Measurements from ENCODE around the gene CRHR1. TPM values are rescaled to one million over a fixed set of nuclear protein-coding genes. Genes with fewer than 3 reads are reported as not detected.

The CRHR1 gene
- total RNA-seq, 1 experiment from 2014 or later: not detected

GRCh38 chr17:45825792-45826191 lies 41.7 kb downstream of the CRHR1 start:
- Histone ChIP-seq H3K4me3 (no peak overlapping the region), H3K27ac (no peak overlapping the region), H3K4me1 (replicated peaks) (no peaks in the 10 kb centered on the region), H3K27me3 (replicated peaks) (peaks cover 92% of the 10 kb centered on the region), H3K36me3 (no peaks in the 10 kb centered on the region), H3K9me3 (replicated peaks) (no peaks in the 10 kb centered on the region)
- no peak for DNase-seq (ENCODE audit: low read depth in 1 of 2, low spot score in 2 of 2)

DNA sequence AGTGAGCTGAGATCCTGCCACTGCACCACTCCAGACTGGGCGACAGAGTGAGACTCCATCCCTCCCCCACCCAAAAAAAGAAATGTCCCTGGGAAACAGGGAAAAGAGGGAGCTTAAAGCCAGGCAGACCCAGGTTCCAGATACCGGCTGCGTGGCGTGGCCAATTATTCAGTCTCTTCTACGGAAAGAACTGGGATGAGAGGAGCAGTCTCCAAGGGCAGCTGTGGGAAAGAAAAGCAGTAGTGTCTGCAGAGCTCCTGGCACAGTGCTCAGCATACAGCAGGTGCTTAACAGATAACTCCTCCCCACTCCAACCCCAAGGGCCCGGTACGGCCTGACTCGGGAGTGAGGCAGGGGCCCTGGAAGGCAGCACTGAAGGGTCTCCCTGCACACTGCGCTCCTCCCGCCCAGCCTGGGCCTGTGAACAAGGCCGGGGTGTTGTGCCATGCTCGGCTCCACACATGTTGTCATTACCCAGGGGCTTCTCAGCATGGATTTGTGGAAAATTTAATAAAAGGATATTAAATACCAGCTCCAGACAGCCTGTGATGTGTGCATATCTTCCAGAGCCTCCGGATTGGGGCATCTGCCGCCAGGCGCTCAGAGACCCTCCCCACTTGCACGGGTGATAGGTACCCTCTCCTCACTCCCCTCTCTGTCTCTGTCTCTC lies 42.9 kb downstream of the CRHR1 start:
- no peak for DNase-seq (ENCODE audit: low read depth in 1 of 2, low spot score in 2 of 2)
- Histone ChIP-seq H3K9me3 (replicated peaks) (no peaks in the 10 kb centered on the region), H3K4me3 (no peak overlapping the region), H3K27ac (no peak overlapping the region), H3K4me1 (replicated peaks) (no peaks in the 10 kb centered on the region), H3K36me3 (no peaks in the 10 kb centered on the region), H3K27me3 (replicated peaks) (peaks cover 90% of the 10 kb centered on the region)

DNA sequence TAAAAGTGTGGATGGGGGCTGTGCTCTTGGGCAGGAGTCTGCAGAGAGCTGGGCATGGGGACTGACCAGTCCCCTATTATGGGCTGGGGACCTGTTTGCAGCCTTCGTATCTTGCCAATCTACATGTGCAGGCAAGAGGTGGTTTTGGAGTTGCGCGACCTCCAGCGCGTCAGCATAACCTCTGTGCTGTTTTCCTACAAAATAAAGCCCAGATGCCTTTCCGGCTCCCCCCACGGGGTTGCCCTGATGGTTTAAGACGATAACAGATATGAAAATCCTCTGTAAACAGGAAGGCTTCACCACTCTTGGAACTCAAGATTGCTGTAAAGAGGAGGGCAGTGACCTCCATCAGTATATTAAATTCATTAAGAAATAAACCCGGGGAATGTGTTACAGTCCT lies 44.1 kb downstream of the CRHR1 start:
- Histone ChIP-seq H3K27ac (no peak overlapping the region), H3K4me3 (no peak overlapping the region), H3K9me3 (replicated peaks) (no peaks in the 10 kb centered on the region), H3K27me3 (replicated peaks) (peaks cover 81% of the 10 kb centered on the region), H3K4me1 (replicated peaks) (no peaks in the 10 kb centered on the region), H3K36me3 (no peaks in the 10 kb centered on the region)
- DNase-seq (ENCODE audit: low read depth in 1 of 2, low spot score in 2 of 2): no peak

GRCh38 chr17:45828582-45829133 lies 44.5 kb downstream of the CRHR1 start:
- Histone ChIP-seq H3K27me3 (replicated peaks) (peaks cover 76% of the 10 kb centered on the region), H3K4me3 (no peak overlapping the region), H3K4me1 (replicated peaks) (no peaks in the 10 kb centered on the region), H3K36me3 (no peaks in the 10 kb centered on the region), H3K9me3 (replicated peaks) (no peaks in the 10 kb centered on the region), H3K27ac (no peak overlapping the region)
- no peak for DNase-seq (ENCODE audit: low read depth in 1 of 2, low spot score in 2 of 2)

GRCh38 chr17:45833920-45834319 lies 49.8 kb downstream of the CRHR1 start:
- Histone ChIP-seq H3K9me3 (replicated peaks) (0 out of 2 replicates have a peak, but pooled peaks cover 4% of the 10 kb centered on the region), H3K4me1 (replicated peaks) (no peaks in the 10 kb centered on the region), H3K4me3 (no peak overlapping the region), H3K27ac (no peak overlapping the region), H3K27me3 (replicated peaks) (peaks cover 73% of the 10 kb centered on the region), H3K36me3 (no peaks in the 10 kb centered on the region)
- no peak for DNase-seq (ENCODE audit: low read depth in 1 of 2, low spot score in 2 of 2)

GRCh38 chr17:45834471-45835396 lies 50.6 kb downstream of the CRHR1 start:
- Histone ChIP-seq H3K36me3 (no peaks in the 10 kb centered on the region), H3K4me3 (no peak overlapping the region), H3K4me1 (replicated peaks) (no peaks in the 10 kb centered on the region), H3K9me3 (replicated peaks) (0 out of 2 replicates have a peak, but pooled peaks cover 4% of the 10 kb centered on the region), H3K27ac (no peak overlapping the region), H3K27me3 (replicated peaks) (peaks cover 65% of the 10 kb centered on the region)
- DNase-seq (ENCODE audit: low read depth in 1 of 2, low spot score in 2 of 2): no peak

- Histone ChIP-seq H3K27me3 (replicated peaks) (peaks cover 62% of the 10 kb centered on the region), H3K27ac (no peak overlapping the region), H3K4me1 (replicated peaks) (no peaks in the 10 kb centered on the region), H3K36me3 (no peaks in the 10 kb centered on the region), H3K4me3 (no peak overlapping the region), H3K9me3 (replicated peaks) (0 out of 2 replicates have a peak, but pooled peaks cover 4% of the 10 kb centered on the region)
- DNase-seq (ENCODE audit: low read depth in 1 of 2, low spot score in 2 of 2): no peak
These were observed 51.4 kb downstream of the CRHR1 start for GRCh38 chr17:45835481-45835880.

GRCh38 chr17:45836047-45837044 lies 52.2 kb downstream of the CRHR1 start:
- H3K4me1 ChIP-seq (replicated peaks): no peaks in the 10 kb centered on the region
- peaks cover 62% of the 10 kb centered on the region for H3K27me3 ChIP-seq (replicated peaks)
- DNase-seq (ENCODE audit: low read depth in 1 of 2, low spot score in 2 of 2): no peak
- H3K27ac ChIP-seq: no peak overlapping the region
- no peaks in the 10 kb centered on the region for H3K36me3 ChIP-seq
- 0 out of 2 replicates have a peak, but pooled peaks cover 4% of the 10 kb centered on the region for H3K9me3 ChIP-seq (replicated peaks)
- no peak overlapping the region for H3K4me3 ChIP-seq

GRCh38 chr17:45837187-45837586 lies 53.1 kb downstream of the CRHR1 start:
- H3K27me3 ChIP-seq (replicated peaks): peaks cover 65% of the 10 kb centered on the region
- DNase-seq (ENCODE audit: low read depth in 1 of 2, low spot score in 2 of 2): no peak
- no peak overlapping the region for H3K4me3 ChIP-seq

GRCh38 chr17:45837603-45838002 lies 53.5 kb downstream of the CRHR1 start:
- Histone ChIP-seq H3K36me3 (no peaks in the 10 kb centered on the region), H3K4me1 (replicated peaks) (no peaks in the 10 kb centered on the region), H3K27ac (no peak overlapping the region), H3K4me3 (no peak overlapping the region), H3K9me3 (replicated peaks) (0 out of 2 replicates have a peak, but pooled peaks cover 4% of the 10 kb centered on the region), H3K27me3 (replicated peaks) (peaks cover 67% of the 10 kb centered on the region)
- DNase-seq (ENCODE audit: low read depth in 1 of 2, low spot score in 2 of 2): no peak

More at GRCh38 chr17:45837187-45837586, 53.1 kb downstream of the CRHR1 start:
- Histone ChIP-seq H3K9me3 (replicated peaks) (0 out of 2 replicates have a peak, but pooled peaks cover 4% of the 10 kb centered on the region), H3K36me3 (no peaks in the 10 kb centered on the region), H3K4me1 (replicated peaks) (no peaks in the 10 kb centered on the region), H3K27ac (no peak overlapping the region)

DNA sequence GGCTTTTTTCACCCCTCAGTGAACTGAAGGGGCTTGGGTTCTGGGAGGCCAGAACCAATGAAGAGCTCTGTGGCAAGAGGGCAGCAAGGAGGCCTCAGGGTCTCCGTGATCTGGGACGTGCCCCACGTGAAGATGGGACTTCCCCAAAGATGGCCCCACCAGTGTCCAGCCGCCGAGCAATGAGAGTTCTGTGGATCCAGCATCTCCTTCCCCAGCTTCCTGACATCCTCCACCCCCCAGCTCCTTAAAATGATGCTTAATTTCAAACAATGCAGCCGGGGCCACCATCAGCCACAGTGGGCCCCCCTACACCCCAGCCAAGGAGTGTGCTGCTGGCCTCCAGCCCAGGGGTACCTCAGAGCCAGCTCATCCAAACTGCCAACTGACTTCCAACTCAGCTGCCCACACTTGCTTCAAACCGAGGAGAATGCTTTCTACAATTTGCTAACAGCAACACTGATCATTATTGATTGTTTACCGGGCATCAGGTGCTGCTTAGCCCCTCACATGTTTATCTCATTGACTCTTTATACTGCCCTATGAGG lies 54.7 kb downstream of the CRHR1 start:
- H3K27me3 ChIP-seq (replicated peaks): peaks cover 77% of the 10 kb centered on the region
- no peak overlapping the region for H3K27ac ChIP-seq
- no peaks in the 10 kb centered on the region for H3K36me3 ChIP-seq
- H3K9me3 ChIP-seq (replicated peaks): 0 out of 2 replicates have a peak, but pooled peaks cover 4% of the 10 kb centered on the region
- DNase-seq (ENCODE audit: low read depth in 1 of 2, low spot score in 2 of 2): no peak
- H3K4me1 ChIP-seq (replicated peaks): no peaks in the 10 kb centered on the region
- no peak overlapping the region for H3K4me3 ChIP-seq

DNA sequence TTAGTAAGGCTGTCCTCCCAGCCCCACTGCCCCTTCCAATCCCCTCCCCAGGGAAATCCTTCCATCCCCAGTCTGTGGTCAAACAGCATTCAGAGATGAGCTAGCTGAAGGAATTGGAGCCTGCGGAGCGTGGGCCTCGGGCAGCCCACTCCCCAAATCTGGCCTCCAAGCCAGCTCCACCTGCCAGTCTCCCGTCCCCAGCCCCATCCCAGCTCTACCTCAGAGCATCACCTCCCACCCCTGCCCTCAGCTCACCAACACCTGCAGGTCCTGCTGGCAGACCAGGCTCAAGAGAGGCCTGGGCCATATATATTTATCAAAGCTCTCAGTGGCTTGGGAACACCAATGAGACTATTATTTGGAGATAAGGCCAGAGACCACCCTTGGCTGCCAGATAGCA lies 55.3 kb downstream of the CRHR1 start:
- DNase-seq (ENCODE audit: low read depth in 1 of 2, low spot score in 2 of 2): no peak
- no peaks in the 10 kb centered on the region for H3K36me3 ChIP-seq
- H3K9me3 ChIP-seq (replicated peaks): 0 out of 2 replicates have a peak, but pooled peaks cover 4% of the 10 kb centered on the region
- H3K27ac ChIP-seq: no peak overlapping the region
- H3K27me3 ChIP-seq (replicated peaks): peaks cover 76% of the 10 kb centered on the region
- no peak overlapping the region for H3K4me3 ChIP-seq
- H3K4me1 ChIP-seq (replicated peaks): no peaks in the 10 kb centered on the region

GRCh38 chr17:45841186-45841585 lies 57.1 kb downstream of the CRHR1 start:
- Histone ChIP-seq H3K27ac (no peak overlapping the region), H3K36me3 (no peaks in the 10 kb centered on the region), H3K4me3 (no peak overlapping the region), H3K9me3 (replicated peaks) (no peaks in the 10 kb centered on the region), H3K4me1 (replicated peaks) (no peaks in the 10 kb centered on the region), H3K27me3 (replicated peaks) (peaks cover 63% of the 10 kb centered on the region)
- no peak for DNase-seq (ENCODE audit: low read depth in 1 of 2, low spot score in 2 of 2)

All from SJSA1 (cell line).